Measurements from ENCODE around the gene PUM1.
"Not testable (repeated sequence)": the region's sequence is repeated elsewhere in the genome, so short reads cannot be mapped to it uniquely, and the experiment has no call there.

PUM1 gene

DNA sequence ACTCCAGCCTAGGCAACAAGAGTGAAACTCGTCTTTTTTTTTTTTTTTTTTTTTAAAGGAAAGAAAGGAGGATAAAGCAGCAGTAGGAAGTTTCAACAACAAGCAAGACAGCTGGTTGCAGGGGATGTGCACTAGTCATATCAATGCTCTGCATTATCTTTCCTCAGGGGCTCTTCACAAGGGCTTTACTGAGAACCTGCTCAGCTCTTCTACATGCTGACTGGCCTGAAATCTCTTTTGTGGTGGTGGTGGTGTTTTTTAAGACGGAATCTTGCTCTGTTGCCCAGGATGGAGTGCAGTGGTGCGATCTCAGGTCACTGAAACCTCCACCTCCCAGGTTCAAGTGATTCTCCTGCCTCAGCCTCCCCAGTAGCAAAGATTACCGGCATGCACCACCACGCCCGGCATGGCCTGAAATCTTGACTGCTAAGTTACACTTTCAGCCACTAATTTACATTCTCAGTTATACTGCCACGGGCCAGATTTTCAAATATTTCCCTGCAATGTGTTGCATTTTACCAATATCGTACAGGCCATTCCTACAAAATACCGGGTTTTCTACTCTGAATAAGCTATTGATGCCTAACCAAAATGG is 68.0 kb downstream of the PUM1 start:
- DNase-seq (ENCODE audit: low read depth in 2 of 2, low spot score in 1 of 2): no peak

DNA sequence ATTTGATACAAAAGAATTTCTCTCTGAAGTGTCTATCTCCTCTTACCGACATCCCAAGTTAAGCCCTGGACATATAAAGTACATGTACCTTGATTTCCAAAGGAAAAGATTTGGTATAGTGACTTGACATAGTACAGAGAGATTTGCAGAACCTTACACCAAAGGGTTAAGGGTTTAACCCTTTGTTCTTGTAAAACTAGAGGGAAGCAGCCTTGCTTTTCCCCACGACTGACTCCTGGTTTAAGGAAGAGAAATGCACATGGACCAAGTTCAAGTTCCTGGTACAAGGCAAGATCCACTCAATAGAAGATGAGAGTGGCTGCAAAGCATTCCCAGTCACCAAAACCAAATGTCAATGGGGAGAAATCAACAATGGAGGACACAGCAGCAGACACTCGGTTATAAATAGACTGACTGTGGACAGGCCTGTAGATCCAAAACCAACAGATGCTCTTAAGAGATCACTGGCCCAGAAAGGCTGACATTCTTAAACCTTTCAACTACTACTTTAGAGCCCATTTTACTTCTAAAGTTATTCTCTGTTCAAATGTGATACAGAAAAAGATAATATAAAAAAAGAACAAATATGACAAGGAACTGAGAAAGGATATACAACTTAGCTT is 69.4 kb downstream of the PUM1 start:
- DNase-seq (ENCODE audit: low read depth in 2 of 2, low spot score in 1 of 2): no peak

DNA sequence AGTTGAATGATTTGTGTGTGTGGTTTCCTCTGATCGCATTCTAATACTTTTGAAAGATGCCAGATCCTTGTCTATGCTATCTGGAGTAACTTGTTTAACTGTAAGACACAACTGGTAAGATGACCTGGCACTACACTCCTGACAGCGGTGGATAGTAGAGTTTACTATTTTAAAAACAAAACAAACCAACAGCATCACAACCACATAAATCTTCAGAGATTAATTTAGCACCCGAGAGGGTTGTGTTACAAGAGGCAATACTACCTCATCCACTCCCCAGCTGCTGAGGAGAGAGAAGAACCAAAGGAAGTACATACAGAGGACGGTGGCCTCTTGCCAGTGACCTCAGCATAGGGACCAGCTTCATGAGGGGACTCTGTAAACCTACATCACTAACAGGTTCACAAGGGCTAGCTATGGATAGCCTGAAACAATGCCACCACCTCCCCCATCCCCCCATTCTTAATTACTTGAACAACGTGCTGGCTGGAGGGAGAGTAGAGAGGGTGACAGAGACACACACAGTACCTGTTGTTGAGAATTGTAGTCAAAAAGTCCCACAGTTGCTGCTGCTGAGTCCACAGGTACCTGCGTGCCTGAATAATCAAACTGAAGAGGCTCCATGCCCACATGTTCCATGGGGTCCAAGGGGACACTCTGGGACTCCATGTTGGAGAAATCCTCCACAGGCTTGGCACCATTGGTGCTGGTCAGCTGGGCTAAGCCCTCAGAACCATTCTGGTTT is 73.5 kb downstream of the PUM1 start:
- DNase-seq (ENCODE audit: low read depth in 2 of 2, low spot score in 1 of 2): no peak

DNA sequence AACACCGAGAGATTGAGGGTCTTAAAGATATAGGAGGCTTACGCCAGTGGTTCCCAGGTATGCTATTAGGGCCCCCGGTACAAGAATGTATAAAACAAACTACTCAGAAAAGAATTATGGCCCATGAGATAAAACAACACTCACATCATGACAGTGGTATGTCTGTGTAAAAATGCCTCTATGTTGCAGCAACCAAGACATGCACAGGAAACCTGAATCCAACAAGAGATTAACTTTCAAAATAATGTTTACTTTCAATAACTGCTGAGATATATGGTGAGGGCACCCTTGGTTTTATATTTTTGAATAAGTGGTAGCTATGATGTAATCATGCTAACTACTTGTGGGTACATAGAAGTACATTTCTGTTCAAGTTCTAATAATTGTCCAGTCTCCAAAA is 74.9 kb downstream of the PUM1 start:
- DNase-seq (ENCODE audit: low read depth in 2 of 2, low spot score in 1 of 2): no peak

DNA sequence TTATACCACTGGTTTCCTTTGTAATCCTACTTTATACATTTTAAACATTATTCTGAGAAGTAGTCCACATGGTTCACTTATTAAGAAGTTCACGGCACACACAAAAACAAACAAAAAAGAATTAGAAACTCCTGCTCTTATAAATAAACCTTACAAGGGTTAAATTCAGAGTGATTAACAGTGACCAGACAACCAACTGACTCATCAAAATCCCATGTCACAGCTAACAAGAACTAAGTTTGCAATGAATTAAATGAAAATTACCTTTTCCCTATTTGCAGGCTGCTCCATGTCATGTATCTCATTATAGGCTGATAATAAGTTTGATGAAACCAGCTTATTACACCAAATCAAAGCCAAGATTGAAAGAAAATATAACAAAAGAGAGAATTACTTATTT is 77.5 kb downstream of the PUM1 start:
- DNase-seq (ENCODE audit: low read depth in 2 of 2, low spot score in 1 of 2): no peak

DNA sequence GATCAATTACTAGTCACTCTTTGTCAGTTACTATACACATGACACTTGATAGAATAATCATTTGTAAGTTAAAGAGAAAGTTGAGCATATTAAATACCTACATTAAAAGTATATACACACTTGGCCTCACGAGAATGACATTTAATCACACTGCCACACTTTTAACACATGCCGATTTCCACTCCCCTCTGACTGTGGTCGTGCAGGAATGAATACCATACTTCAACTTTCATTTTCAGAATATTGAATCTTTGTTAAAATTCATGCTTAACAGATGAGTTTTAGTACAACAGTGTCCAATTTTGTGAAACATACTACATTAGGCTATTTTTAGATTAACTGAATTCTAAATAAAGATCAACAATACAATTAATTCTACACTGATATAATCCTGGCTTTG is 78.8 kb downstream of the PUM1 start:
- no peak for DNase-seq (ENCODE audit: low read depth in 2 of 2, low spot score in 1 of 2)

DNA sequence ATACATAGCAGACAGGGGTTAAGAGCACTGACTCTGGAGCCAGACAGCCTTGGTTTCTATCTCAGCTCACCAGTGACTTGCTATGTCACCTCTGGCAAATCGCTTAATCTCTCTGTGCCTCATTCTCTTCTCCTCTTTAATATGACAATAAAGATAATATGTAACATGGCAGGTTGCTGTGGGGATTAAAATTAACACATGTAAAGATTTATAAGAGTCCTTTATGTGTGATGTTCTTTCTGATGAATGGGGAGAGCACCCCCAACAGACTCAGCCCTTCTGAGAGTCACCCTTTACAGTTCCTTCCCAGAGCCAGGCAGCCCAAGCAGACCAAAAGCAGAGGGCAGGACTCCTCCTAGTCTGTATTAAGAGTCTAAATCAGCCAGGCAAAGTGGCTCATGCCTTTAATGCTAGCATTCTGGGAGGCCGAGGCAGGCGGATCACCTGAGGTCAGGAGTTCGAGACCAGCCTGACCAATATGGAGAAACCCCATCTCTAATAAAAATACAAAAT is 80.5 kb downstream of the PUM1 start:
- DNase-seq (ENCODE audit: low read depth in 2 of 2, low spot score in 1 of 2): no peak

DNA sequence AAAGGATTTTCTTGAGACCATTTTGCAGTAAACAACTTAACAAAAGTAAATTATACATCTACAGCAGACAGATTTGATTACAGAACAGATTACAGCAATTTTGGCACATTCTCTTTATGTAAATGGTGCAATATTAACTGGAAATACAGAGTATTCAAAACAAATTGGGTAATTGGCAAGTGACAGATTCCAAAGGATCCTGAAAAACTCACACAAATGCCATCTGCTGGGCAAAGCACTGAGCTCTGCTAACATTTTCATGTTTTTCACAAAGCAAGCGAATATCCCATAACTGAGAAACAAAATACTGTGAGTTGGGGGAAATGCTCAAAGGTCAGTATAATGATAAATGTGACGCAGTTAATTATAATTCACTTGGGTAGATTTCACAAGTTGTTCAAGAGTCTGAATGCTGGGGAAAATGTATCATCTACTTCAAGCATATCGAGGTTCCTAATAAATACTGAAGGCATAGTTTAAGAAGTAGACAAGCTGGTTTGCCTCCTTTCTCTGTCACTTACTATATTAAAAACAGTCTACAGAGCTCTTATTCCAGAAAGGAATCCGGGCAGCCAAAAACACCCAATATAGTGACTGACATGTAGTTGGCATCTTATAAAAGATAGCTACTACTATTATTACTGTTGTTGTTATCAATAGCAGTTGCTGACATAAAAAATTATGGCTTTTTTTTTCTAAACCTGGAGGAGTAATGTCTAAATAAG is 81.2 kb downstream of the PUM1 start:
- DNase-seq (ENCODE audit: low read depth in 2 of 2, low spot score in 1 of 2): no peak

DNA sequence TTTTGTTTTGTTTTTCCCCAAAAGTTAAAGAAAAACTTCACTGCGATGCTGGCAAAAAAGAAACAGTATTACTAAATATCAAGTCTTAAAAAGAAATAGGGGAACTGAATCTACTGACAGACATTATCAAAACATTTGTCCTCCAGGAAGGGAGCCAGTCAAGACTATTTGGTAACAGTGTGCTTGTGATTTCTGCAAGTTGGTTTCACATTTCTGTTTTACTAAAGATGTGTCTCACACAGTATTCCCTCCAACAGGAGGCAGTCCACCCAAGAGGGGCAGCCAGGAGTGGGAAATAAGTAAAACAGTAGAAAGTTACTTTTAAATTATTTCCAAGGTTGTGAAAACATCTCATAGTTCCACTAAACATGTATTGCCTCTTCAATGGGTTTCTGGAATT is 82.6 kb downstream of the PUM1 start:
- no peak for DNase-seq (ENCODE audit: low read depth in 2 of 2, low spot score in 1 of 2)

DNA sequence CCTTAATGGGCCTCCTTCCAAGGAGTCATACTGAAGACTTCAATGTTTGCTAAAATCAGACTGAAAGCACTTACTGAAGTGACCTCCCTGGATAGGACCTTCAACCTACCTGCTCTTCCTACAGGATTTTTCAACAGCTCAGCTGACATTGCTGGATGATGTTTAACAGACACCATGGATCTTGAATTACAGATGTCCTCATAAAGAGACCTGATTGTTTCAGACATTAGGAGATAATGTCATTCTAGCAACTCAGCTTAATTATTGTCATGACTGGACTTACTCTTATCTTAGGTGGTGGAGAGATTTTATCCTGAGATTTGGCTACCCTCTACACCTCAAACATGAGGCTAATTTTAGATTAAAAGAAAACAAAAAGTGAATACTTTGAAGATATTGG is 83.1 kb downstream of the PUM1 start:
- DNase-seq (ENCODE audit: low read depth in 2 of 2, low spot score in 1 of 2): no peak

DNA sequence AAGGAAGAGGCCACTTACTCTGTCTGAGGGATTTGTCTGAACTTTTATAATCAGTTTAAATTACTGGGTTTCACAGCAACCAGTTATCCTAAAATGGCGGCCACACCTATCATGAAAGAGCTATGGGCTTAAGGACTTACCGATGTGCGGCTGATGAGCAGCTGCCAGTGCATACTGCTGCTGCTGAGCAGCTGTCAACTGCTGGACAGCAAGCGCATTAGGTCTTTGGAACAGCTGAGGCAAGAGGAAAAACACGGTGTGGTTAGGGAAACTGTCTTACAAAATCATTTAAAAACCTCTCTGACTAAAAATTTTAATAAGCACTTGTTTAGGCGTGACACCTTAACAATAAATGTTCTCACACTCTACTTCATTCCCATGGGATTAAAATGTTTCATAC is 84.3 kb downstream of the PUM1 start:
- DNase-seq (ENCODE audit: low read depth in 2 of 2, low spot score in 1 of 2): no peak

DNA sequence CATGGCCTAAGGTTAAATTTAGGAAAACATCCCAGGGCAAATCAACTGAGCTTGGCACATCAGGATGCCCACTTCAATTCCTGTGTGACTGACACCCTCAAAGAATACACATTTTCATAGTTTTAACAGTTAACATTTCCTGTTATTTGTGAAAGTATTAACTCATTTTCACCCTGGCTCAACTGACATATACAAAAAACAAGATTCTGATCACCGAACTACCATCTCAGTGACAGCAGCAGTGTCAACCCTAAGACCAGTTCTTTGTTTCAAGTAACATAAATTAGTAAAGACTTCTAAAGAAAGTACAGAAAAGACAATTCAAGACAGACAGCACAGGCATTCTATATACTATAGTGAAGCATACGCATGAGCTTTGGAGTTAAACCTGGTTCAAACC is 88.0 kb downstream of the PUM1 start:
- no peak for DNase-seq (ENCODE audit: low read depth in 2 of 2, low spot score in 1 of 2)

DNA sequence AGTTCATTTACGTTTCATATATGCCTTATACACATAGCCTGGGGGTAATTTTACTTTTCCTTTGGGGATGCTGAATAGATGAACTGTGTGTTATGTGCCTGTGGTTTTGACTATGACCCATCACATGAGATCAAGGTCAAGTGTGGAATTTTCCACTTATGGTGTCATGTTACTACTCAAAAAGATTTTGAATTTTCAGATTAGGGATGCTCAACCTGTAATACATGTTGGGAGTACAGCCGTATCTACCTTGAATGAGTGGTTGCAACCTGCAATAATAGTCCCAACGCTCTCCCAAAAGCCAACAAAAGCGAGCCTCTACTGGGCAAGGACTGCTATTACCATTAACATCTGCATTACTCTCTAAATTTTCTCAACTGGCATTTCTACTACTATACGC is 88.4 kb downstream of the PUM1 start:
- DNase-seq (ENCODE audit: low read depth in 2 of 2, low spot score in 1 of 2): no peak

DNA sequence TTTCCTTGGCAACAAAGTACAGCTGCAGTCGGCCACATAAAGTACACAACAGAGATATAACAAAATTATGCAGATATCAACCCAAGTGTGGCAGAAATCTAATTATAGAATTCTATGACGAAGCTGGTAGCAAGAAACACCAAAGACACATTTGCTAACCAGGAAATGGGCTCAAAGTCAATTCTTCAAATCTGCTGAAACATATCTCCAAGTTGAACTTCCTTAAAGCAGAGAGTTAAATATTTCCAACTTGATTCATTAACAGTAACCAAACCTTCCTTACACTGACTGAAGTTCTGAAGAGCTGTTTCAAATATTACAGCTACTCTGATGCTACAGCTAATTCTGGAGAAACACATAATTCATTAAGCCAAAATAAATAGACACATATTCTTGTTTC is 89.4 kb downstream of the PUM1 start:
- no peak for DNase-seq (ENCODE audit: low read depth in 2 of 2, low spot score in 1 of 2)

DNA sequence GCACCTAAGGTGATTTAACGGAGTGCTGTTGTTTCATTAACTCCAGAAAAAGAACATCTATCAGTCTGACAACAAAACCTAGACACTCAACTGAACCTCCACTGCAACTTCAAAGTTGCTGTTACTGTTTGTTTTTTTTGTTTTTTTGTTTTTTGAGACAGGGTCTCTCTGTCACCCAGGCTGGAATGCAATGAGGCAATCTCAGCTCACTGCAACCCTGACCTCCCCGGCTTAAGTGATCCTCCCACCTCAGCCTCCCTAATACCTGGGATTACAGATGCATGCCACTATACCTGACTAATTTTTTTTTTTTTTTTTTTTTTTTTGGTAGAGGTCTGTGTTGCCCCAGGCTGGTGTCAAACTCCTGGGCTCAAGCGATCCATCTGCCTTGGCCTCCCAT is 90.3 kb downstream of the PUM1 start:
- no peak for DNase-seq (ENCODE audit: low read depth in 2 of 2, low spot score in 1 of 2)

DNA sequence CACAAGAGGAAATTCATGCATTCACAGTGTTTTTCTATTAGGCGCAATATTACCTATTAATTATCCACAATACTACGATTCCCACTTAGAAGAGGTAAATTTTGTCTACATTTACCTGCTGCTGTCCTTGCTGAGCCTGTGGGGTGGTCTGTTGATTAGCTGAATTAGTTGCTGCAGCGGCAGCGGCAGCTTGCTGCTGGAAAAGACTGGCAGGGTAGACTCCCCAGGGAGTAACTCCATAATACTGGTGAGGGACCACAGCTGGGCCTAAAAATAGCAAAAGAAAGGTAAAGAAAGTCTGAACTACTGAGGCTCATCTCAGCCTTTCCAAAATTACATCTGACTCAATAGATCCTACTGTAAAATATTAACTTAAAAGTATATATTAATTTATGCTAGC is 91.0 kb downstream of the PUM1 start:
- no peak for DNase-seq (ENCODE audit: low read depth in 2 of 2, low spot score in 1 of 2)

DNA sequence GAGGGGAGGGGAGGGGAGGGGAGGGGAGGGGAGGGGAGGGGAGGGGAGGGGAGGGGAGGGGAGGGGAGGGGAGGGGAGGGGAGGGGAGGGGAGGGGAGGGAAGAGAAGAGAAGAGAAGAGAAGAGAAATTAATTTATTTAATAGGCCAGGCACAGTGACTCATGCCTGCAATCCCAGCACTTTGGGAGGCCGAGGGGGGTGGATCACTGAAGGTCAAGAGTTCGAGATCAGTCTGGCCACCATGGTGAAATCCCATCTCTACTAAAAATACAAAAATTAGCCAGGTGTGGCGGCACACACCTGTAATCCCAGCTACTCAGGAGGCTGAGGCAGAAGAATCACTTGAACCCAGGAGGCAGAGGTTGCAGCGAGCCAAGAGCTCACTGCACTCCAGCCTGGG is 93.2 kb downstream of the PUM1 start:
- not testable (repeated sequence) for DNase-seq (ENCODE audit: low read depth in 2 of 2, low spot score in 1 of 2)

DNA sequence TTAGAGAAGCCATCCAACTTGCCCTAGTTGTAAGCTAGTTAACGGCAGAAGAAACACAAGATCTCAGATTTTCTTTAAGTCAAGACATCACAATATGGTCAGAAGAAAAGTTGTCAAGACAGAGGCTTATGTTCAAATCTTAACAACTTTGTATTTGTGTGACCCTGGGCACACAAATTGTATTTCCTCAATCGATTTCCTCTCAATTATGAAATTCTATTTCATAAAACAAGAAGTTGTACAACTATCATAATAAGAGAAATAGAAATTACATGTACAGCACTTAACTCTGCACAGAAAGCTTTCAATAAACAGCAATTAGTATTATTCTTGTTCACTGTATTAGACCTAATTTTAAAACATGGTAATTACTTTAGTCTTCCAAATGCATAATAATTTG is 94.0 kb downstream of the PUM1 start:
- no peak for DNase-seq (ENCODE audit: low read depth in 2 of 2, low spot score in 1 of 2)

DNA sequence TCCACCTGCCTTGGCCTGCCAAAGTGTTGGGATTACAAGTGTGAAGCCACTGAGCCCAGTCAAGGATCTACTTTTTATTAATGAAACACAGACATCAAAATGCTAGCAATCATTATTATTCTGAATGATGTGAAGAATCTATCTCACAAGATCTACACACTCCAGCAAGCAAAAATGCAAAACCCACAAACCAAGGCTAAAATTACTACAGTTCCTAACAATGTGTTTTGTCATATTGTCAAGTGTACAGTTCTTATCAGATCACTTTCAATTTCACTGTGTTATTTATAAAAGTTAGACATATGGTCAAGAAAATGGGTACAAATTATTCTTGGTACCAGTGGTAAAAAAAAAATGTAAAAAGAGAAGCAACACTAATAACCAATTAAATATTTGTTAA is 95.6 kb downstream of the PUM1 start:
- no peak for DNase-seq (ENCODE audit: low read depth in 2 of 2, low spot score in 1 of 2)

DNA sequence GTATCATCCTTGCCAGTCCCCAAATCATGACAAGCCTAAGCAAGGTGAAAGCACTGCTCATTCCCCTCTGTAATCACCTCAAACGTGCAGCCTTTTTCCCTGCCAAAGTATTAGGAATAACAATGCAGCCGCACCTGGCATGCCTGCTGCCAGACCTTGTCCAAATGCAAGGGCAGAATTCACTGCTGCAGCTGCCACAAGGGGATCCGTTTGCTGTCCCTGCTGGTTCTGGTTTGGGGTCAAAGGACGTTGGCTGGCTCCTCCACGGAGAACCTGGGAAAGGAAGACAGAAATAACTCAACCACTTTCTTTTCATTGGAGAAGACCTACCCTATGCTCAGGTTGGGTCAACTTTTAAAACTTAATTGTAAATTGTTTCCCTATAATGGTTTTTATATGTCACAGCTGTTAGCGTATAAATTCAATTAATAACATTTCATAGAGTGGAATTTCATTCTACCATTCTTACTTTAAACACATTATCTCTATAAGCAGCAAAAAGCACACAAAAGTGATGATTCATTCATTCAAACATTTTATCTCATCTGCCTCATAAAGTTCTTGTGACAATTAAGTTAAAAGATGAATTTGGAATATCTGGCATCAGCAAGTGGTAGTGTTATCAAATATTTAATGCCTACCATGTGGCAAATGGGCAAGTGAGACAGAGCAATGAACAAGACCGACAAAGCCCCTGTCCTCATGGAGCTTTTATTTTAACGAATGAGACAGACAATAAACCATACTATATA is 97.1 kb downstream of the PUM1 start:
- no peak for DNase-seq (ENCODE audit: low read depth in 2 of 2, low spot score in 1 of 2)

DNA sequence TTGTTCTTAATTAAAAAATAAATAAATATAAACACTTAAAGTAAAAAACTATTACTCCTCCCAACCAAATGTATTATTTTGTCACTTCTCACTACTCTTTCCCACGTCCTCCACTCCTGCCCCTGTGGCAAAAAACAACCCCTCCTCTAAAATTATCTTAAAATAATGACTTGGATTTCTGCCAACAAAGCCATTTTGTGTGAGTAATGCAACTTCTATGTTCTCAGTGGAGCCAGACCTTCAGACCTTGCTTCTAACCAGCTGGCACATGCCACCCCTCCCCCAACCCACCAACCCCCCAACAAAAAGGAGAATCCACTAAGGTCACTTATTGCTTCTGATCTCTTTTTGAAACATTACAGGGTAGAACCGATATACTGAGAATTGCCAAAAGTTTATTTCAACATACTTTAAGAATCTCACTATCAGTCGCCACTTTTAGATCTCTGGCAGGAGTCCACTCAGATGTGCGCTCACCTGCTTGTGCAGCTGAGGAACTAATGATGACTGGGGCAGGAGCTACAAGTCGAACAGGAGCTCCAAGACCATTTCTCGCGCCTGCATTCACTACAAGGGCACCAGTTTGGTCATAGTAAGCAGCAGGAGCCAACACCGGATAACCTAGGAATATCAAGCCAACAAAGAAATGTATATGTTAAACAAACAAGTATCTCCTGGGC is 98.7 kb downstream of the PUM1 start:
- no peak for DNase-seq (ENCODE audit: low read depth in 2 of 2, low spot score in 1 of 2)

Data from stimulated activated CD8-positive, alpha-beta memory T cell treated with anti-CD3 and anti-CD28 coated beads, Interleukin-4, amount 100 ng/mL, for 4 hours (primary cell).